Measurements from ENCODE around the gene AKAP6.
"Not testable (repeated sequence)": the region's sequence is repeated elsewhere in the genome, so short reads cannot be mapped to it uniquely, and the experiment has no call there.

The AKAP6 gene

DNA sequence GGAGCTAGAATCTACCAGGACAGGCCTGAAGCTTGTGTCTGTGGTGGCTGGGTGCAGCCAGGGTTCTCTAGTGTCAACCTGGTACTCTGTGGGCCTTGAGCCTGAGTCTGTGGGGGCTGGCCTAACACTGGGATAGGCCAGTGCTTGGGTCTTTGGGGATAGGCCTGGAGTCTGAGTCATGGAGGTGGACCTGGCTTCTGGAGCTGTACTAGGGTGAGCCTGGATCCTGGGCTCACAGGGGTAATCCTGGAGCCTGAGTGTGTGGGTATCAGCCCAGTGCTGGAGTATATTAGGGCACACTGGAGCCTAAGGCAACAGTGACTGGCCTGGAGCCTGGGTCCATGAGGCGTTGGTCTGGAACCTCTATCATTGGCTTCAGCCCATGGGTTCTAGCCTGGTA is 427.1 kb downstream of the AKAP6 start:
- no peak for DNase-seq (ENCODE audit: low read depth)

GRCh38 chr14:32756775-32757174 is 427.7 kb downstream of the AKAP6 start:
- DNase-seq (ENCODE audit: low read depth) = no peak

DNA sequence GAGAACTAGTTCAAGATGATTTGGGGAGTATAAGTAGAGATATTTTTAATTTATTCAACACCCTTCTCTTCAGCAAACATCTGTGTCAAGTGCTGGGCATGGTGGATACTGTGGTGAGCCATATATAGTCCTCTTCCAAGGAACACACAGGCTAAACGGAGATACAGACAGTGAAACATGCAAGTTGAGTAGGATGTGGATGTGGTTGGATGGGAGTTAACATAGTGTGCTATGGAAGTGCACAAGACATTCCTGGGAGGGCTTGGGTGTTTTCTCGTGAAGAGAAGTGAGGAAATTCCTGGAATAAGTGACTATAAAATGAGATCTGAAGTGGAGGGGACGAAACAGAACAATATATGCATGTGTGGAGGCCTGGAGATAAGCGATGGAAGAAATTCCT is 428.5 kb downstream of the AKAP6 start:
- no peak for DNase-seq (ENCODE audit: low read depth)

- DNase-seq (ENCODE audit: low read depth) = no peak
These were observed 432.4 kb downstream of the AKAP6 start for GRCh38 chr14:32761381-32761968.

- no peak for DNase-seq (ENCODE audit: low read depth)
These were observed 433.8 kb downstream of the AKAP6 start for GRCh38 chr14:32762886-32763285.

DNA sequence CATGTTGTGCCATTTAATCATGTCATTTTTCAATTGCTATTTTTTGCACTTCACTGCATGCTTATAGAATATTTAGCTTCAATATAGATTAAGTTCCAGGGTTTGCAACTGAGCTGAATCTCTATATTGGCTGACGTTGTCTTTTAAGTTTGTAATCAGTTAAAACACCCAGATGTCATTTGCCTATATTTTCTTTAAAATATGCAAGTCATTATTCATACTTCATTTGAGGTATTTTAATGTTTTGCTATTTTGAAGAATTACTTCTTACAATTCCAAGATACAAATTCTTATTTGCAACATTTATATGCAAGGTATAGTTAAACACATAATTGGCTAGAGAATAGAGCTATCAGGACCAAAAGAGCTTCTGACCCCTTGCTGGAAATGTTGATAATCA is 434.6 kb downstream of the AKAP6 start:
- DNase-seq (ENCODE audit: low read depth) = no peak

GRCh38 chr14:32764131-32764530 is 435.0 kb downstream of the AKAP6 start:
- no peak for DNase-seq (ENCODE audit: low read depth)

GRCh38 chr14:32770422-32770821 is 441.3 kb downstream of the AKAP6 start:
- no peak for DNase-seq (ENCODE audit: low read depth)

DNA sequence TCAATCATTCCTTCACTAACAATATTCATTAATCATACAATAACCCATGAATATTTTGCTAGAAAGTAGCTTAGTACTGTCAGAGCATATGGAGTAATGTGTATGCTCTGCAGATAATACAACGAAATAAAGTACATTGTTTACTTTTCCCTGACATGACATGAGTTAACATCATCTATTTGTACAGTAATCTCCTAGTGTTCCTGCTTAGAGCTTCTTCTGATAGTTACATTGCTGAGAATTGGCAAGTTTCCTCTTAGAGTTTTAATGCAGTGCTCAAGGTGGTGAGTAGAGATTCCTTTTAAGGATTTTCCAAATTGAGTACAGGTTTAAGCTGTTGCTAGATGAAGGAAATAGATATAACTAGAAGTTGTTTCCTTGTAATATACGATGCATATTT is 445.1 kb downstream of the AKAP6 start:
- no peak for DNase-seq (ENCODE audit: low read depth)

DNA sequence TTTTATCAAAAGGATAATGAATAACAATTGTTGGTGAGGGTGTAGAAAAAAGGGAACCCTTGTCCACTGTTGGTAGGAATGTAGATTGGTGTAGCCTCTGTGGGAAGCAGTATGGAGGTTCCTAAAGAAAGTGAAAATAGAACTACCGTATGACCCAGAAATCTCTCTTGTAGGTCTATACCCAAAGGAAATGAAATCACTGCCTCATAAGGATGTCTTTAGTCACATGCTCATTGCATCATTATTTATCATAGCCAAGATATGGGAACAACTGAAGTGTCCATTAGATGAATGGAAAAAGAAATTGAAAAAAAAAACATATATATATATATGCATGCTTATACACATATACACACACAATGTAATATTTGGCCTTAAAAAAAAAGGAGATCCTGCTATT is 450.7 kb downstream of the AKAP6 start:
- no peak for DNase-seq (ENCODE audit: low read depth)

- no peak for DNase-seq (ENCODE audit: low read depth)
These were observed 455.3 kb downstream of the AKAP6 start for GRCh38 chr14:32784405-32784804.

DNA sequence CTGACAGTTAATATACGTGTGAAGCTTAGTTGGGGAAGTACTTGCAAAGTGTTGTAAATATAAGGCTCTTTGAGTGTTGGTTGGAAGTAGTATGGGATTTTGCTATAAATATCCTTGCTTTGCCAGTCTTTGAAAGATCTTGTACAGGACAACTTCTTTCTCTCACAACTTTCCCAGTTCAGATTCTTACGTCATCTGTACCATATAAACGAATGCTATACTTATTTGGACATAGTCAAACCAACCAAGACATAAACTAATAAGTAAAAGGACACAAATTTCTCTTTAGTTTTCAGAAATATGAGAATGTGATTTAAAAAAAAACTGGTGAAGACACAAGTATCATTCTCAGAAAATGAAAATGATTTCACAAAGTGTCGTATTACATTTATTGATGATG is 456.5 kb downstream of the AKAP6 start:
- DNase-seq (ENCODE audit: low read depth) = no peak

DNA sequence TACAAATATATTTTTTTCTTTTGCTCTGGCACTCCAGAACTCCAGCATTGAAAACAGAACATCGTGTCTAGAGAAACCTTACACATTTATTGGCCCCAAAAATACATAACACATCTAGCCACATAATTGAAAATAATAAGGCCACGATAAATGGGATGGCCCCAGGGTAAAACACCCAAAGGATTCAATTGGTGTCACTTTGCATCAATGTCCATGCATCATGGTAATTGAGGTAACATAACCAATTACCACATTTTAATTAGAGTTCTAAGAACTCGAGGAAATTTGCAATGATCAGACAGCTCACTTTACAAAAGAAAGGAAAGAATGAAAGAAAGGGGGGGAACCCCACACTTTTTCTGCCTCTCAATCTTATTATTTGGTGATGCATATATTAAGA is 457.8 kb downstream of the AKAP6 start:
- no peak for DNase-seq (ENCODE audit: low read depth)

- not testable (repeated sequence) for DNase-seq (ENCODE audit: low read depth)
These were observed 463.9 kb downstream of the AKAP6 start for GRCh38 chr14:32793033-32793432.

DNA sequence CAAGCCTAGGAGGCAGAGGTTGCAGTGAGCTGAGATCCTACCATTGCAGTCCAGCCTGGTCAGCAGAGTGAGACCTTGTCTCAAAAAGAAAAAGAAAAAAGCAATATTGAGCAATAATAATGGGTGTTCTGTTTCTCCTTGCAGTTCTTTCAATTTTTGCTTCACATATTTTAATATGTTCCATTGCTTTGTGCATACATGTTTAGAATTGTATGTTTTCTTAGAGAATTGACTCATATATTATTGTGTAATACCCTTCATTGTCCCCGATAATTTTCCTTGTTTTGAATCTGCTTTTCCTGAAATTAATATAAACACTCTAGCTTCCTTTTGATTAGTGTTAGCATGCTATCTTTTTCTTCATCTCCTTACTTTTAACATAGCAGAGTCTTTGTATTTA is 471.2 kb downstream of the AKAP6 start:
- no peak for DNase-seq (ENCODE audit: low read depth)

DNA sequence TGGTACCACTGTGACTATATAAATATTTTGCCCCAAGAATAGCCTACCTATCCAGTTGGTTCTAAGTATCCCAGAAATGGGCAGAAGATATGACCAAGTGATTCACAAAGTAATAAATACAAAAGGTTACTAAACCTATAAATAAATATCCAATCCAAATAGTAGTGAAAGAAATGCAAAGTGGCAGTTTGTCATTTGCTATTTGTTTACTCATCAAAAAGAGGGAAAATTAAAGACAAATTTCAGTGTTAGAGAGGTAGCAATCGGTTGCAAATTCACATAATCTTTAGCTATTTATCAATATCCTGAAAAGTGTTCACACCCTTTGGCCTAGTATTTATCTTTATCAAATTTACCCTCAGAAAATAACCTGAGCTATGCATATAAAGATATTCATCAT is 473.2 kb downstream of the AKAP6 start:
- no peak for DNase-seq (ENCODE audit: low read depth)

GRCh38 chr14:32805979-32806378 is 476.9 kb downstream of the AKAP6 start:
- DNase-seq (ENCODE audit: low read depth) = no peak

DNA sequence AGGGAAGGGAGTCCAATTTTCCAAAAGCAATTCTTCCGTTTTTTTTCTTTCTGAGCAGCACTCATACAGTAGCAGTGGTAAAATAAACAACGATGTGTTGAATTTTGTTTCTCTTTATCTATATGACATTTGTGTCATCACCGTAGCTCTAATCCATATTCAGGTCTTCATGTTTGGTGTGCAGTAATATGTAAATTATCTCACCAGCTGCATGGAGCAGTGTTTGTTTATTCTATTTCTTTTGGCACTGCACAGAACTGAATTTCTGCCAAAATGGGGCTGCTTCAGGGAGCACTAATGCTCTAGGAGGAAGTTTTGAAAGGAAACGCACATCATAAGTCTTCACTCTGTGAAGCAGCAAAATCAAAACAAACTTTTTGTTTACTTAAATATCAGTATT is 479.5 kb downstream of the AKAP6 start:
- DNase-seq (ENCODE audit: low read depth) = no peak

DNA sequence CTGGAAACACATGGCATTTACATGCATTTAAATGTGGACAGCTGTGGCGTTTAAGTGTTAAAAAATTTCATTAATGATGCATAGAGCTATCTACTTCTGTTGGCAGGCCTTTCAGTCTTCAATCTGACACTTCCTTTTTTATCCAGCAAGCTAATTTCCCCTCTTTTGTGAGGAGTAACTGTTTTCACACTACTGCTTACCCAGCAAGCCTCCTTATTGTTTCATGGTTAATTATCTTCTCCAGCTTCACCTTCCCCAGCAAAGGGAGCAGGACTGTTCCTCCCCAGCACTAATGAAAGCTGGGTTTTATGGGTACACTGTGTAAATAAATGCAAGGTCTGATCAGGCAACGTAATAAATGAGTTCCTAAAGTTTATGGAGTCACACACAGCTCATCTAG is 480.2 kb downstream of the AKAP6 start:
- DNase-seq (ENCODE audit: low read depth) = no peak

- DNase-seq (ENCODE audit: low read depth) = no peak
These were observed 484.3 kb downstream of the AKAP6 start for GRCh38 chr14:32813401-32813800.

DNA sequence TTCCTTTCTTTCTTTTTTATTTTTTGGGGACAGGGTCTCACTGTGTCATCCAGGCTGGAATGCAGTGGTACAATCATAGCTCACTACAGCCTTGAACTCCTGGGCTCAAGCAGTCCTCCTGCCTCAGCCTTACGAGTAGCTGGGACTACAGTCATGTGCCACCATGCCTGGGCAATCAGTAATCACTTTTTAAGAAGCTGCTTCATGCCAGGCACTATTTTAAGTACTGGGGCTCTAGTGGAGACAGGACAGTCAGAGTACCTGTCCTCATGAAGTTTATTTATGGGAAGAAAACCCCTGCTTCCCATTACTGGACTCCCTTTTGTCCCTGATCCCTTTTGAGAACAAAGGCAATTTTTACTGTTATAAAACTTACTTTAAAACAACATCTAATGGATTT is 485.6 kb downstream of the AKAP6 start:
- DNase-seq (ENCODE audit: low read depth) = no peak

DNA sequence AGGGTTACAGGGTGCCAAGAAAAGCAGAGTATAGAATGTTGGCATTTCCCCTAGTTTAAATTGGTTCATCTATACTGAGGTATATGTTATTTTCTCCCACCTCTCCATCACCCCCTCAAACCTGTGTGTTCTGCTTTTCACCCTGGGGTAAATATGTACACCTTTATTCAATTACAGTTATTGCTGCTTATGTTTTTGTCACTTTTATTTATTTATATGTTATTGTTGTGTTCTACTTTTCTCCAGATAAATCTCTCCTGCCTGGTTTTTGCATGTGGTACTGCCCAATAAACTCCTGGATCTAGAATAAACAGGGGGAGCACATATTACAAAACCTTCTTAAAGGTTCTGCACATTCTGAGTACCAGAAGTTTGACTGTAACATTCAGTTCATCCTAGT is 487.5 kb downstream of the AKAP6 start:
- DNase-seq (ENCODE audit: low read depth) = no peak

- DNase-seq (ENCODE audit: low read depth) = no peak
These were observed 488.7 kb downstream of the AKAP6 start for GRCh38 chr14:32817780-32818179.

GRCh38 chr14:32818581-32818980 is 489.5 kb downstream of the AKAP6 start:
- no peak for DNase-seq (ENCODE audit: low read depth)

DNA sequence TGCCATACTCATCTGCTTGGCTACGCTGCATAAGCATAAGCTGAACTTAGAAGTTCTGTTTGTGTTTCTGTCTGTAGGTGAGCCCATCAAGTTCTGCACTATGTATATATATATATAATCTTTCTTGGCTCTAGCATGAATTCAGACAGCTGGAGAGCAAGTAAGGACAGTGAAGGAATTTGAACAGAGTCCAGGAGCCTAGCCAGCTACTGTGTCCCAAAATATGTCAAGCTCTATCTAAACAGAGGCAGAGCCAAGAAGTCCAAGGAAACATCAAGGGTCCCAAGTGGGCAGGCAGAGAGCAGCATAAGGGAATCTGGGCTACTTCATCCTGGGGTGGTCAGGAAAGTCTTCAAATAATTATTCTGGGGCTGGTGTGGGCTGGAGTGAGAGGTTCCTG is 491.1 kb downstream of the AKAP6 start:
- no peak for DNase-seq (ENCODE audit: low read depth)

All from stimulated activated CD4-positive, alpha-beta T cell treated with anti-CD3 and anti-CD28 coated beads, Interleukin-2, amount 100 ng/mL, for 4 hours (primary cell).